Measurements from ENCODE around the gene BMPR1A.

BMPR1A gene

GRCh38 chr10:86960863-86961434 lies 204.5 kb downstream of the BMPR1A start:
- no peak for TF ChIP-seq ZNF274 (IDR thresholded peaks at IDR 0.05; ENCODE audit: low read depth, low read length)
- no peak overlapping the region for H3K4me3 ChIP-seq (ENCODE audit: low read length)

GRCh38 chr10:86961481-86962091 lies 205.2 kb downstream of the BMPR1A start:
- no peak for TF ChIP-seq ZNF274 (IDR thresholded peaks at IDR 0.05; ENCODE audit: low read depth, low read length)
- no peak overlapping the region for H3K4me3 ChIP-seq (ENCODE audit: low read length)

DNA sequence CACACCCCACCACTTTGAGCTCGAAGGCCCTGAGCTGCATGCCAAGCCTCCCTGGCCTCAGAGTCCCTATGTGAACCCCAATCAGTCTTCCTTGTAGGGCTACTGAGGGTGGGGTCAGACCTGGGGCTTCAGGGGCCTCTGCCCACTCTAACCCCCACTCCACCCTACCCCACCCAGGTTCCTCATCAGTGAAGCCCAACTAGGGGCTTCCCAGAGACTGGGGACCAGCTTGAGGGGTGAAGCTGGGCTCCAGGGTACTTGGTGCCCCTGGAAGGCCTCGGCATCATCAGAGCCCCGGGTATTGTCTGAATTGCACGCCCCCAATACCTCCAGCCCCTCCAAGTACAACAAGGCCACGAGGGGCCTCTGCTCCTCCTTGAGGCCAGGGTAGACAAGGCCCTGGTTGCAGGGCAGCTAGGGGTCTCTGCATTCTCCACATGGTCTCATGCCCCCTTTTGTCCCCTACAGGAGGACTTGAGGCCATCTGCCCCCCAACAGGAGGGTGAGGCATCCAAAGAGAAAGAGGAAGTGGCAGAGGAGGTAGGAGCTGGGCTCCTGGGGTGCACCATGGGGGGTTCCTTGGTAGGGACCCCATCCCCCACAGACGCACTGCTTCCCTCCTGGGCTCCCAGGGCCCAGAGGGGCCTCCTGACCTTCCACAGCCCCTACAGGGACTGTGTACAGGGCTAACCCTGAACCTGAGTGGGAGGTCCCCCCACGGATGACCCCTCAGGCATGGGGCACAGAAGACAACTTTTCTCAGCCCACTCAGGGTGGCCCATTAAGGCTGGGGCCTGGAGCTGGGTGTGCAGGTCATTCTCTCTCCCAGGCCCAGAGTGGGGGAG lies 205.9 kb downstream of the BMPR1A start:
- TF ChIP-seq ZNF274 (IDR thresholded peaks at IDR 0.05; ENCODE audit: low read depth, low read length), result no peak
- H3K4me3 ChIP-seq (ENCODE audit: low read length), result no peak overlapping the region

- TF ChIP-seq ZNF274 (IDR thresholded peaks at IDR 0.05; ENCODE audit: low read depth, low read length), result no peak
Observed at GRCh38 chr10:86962981-86963310, 206.5 kb downstream of the BMPR1A start.

GRCh38 chr10:86963341-86963919 lies 207.0 kb downstream of the BMPR1A start:
- H3K4me3 ChIP-seq (ENCODE audit: low read length), result no peak overlapping the region
- TF ChIP-seq ZNF274 (IDR thresholded peaks at IDR 0.05; ENCODE audit: low read depth, low read length), result no peak

More at GRCh38 chr10:86962981-86963310, 206.5 kb downstream of the BMPR1A start:
- no peak overlapping the region for H3K4me3 ChIP-seq (ENCODE audit: low read length)

DNA sequence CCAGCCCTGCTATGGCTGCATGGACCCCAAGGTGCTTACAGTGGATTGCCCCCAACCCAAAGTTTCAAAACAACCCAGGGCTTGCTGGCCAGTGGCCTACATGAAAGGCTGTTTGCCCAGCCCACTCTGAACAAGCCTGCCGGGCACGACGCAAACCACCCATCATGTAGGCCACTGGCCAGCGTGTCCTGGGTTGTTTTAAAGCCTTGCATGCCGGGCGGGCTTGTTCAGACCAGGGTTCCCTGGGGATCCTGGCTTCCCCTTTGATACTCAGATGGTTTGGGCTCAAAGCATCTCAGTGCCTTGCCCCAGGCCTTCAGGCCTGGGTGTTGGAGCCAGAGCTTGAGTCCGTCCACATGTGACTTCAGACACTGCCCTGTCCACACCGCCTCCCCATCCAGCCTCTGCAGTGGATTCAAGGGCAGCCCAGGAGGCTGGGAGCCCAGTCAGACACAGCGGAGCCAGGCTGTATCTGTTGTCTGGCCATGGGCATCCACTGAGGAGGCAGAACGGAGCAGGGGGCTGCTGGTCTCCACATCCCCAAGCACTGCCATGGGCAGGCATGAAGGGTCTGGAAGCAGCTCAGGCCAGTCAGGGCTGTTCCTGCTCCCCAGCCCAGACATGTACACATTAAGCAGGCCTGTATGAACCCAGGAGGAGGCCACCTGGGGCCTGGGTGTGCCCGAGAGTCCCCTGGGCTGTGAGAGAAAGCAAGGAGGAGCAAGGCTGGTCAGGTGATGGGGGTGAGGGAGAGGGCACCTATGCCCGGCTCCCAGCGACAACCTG lies 207.8 kb downstream of the BMPR1A start:
- TF ChIP-seq ZNF274 (IDR thresholded peaks at IDR 0.05; ENCODE audit: low read depth, low read length), result no peak
- no peak overlapping the region for H3K4me3 ChIP-seq (ENCODE audit: low read length)

DNA sequence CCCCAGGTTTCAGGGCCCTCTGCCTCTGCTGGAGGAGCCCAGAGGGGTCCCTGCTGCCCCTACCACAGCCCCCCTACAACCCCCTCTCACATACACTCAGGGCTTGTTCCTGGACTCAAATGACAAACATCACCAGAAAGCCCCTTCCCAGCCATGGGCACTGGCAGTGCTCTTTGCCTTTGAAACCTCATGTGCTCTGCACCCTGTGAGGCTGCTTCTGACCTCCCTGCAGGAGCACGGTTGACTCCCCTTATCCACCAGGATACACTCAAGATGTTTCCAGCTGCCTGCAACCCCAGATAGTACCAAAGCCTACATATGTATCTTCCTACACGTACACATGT lies 208.4 kb downstream of the BMPR1A start:
- no peak for TF ChIP-seq ZNF274 (IDR thresholded peaks at IDR 0.05; ENCODE audit: low read depth, low read length)
- H3K4me3 ChIP-seq (ENCODE audit: low read length), result no peak overlapping the region

DNA sequence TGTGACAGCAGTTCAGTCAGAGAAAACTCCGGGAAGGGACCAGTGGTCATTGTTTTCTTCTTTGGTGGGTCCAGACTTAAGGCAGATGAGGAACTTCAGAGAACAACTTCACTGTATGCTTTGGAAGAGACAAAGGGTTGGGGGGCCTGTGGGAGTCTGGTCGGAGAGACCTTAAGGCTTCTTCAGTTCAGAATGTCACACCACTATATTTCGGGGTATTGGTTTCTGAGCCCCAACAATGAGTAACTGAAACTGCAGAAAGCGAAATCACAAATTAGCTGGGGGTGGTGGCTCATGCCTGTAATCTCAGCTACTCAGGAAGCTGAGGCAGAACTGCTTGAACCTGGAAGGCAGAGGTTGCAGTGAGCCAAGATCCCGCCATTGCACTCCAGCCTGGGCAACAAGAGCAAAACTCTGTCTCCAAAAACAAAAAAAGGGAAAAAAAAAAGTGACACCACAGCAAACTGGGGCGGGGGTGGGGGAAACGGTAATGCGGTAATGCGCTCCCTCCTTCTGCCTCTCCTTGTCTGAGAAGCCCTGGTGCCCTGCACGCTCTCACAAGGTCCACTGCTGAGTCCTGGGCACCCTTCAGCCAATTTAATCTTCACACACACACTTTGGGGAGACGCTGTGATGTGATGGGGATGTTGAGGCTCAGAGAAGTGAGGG lies 209.7 kb downstream of the BMPR1A start:
- TF ChIP-seq ZNF274 (IDR thresholded peaks at IDR 0.05; ENCODE audit: low read depth, low read length), result no peak
- no peak overlapping the region; the same call in 1 of the 2 replicates for H3K4me3 ChIP-seq (ENCODE audit: low read length)

GRCh38 chr10:86967481-86967941 lies 211.1 kb downstream of the BMPR1A start:
- no peak for TF ChIP-seq ZNF274 (IDR thresholded peaks at IDR 0.05; ENCODE audit: low read depth, low read length)
- no peak overlapping the region for H3K4me3 ChIP-seq (ENCODE audit: low read length)

GRCh38 chr10:86968271-86968993 lies 212.0 kb downstream of the BMPR1A start, which contains the start of gene ADIRF:
Gene ADIRF, plus strand, starts transcription at chr10:86968482. Its CDS starts 63 bp downstream, at chr10:86968545.
- TF ChIP-seq ZNF274 (IDR thresholded peaks at IDR 0.05; ENCODE audit: low read depth, low read length), result no peak
- H3K4me3 ChIP-seq (ENCODE audit: low read length), result no peak within 1 kb of the TSS; the same call in 1 of the 2 replicates

DNA sequence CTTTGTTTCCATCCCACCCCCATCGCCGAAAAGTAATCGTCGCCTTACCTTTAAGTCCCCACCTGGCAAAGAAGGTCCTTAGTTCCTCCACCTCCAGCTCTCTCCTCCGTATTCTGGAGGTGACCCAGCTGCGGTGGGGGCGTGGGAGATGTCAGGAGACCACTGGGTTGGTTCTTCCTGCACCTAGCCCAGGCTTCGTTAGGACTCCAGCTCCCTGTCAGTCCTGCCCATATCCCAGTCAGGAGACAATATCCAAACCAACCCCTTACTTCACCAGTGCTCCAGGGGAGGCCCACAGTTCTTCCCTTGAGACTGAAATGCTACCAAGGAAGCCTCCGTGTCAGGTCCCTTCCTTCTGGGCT lies 212.6 kb downstream of the BMPR1A start:
- no peak overlapping the region for H3K4me3 ChIP-seq (ENCODE audit: low read length)

DNA sequence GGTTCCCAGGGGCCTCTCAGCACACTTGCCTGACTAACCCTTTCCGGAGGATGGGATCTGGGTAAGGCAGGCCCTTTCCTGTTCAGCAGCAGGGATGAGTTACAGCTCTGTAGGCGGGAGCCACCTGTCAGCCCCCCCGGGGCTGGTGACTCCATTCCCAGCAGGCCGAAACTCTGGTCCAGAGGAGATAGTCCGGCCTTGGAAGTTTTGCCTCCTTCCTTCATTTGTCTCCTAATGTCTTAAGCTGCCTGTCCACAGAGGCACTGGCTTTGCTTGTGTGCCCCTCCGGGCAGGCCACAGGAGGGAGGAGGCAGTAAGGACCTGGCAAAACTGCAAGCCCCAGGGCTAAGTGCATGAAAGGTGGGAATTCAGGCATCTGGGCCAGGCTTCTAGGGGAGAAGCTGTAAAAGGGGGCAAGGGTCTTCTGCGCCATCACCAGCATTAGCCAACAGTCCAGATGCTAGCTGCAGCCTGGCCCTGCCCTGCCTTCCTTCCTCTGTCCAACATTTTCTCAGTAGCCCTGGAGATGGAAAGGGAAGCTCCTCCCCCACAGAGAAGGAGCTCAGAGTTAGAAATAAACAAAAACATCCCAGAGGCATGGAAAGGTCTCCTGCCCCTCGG lies 213.1 kb downstream of the BMPR1A start:
- TF ChIP-seq ZNF274 (IDR thresholded peaks at IDR 0.05; ENCODE audit: low read depth, low read length), result no peak
- H3K4me3 ChIP-seq (ENCODE audit: low read length), result no peak overlapping the region

More for the DNA sequence above, 212.6 kb downstream of the BMPR1A start:
- no peak for TF ChIP-seq ZNF274 (IDR thresholded peaks at IDR 0.05; ENCODE audit: low read depth, low read length)

All from GM08714 (cell line).